T47D (cell line): ENCODE data around the gene TGM2.

Source experiments
- DNase-seq, 2 experiments: peaks; one replicate each; pipeline versions ENCODE4 v3.0.0 to v3.0.0-alpha.2; 2011 to 2012; ENCODE audit warnings: low read depth in 1 of 2, low spot score in 1 of 2
- JUND ChIP-seq: IDR thresholded peaks from 2 replicates; pipeline ENCODE4 v1.6.1; 2012; ENCODE audit warnings: low read depth
- in situ Hi-C: cut with HindIII; loops from 2 replicates; pipeline ENCODE4 v1.10.0; 2016; ENCODE audit warnings: low sequenced_read_pairs, low pct_unique_long_range_greater_than_20kb

TGM2 gene

DNA sequence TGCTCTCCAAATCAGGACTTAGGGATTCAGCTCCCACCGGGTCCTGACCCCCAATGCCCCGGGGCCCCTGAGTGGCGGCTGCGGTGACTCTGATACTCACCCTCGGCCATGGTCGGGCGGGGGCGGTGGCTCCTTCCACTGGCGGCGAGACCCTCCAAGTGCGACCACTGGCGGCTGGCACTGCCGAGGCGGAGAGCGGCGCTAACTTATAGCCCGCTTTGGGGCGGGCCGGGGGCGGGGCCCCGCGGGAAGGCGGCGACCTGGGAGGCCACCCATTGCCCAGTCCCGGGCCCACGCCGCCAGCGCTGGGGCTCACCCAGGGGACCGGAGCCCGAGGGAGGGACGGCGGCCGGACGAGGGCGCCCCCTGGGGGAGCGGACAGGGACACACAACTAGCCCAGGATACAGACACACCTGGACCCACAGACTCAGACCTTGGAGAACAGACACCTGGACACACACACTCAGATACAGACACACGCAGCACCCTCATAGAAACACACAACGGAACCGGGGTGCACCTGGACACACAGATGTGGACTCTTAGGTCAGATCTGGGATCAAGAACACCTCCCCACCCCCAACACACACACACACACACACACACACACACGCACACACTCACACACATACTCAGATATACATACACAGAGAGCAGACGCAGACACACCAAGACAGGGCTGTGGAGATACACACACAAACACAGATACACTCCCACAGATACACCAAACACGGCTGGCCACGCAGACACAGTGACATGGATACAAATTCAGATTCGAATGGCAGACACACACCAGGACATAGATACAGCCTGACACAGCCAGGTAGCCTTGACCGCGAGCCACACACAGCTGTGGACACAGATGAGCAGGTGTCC lies at the start of gene TGM2:
Gene TGM2, minus strand, starts transcription at position 182 of the 877 bp plus-strand sequence. Its CDS starts 72 bp downstream, at position 110.
- peak; percentile 54 to 85 for DNase-seq
- in situ Hi-C loops = no loop called here
- TF ChIP-seq JUND = no peak

DNA sequence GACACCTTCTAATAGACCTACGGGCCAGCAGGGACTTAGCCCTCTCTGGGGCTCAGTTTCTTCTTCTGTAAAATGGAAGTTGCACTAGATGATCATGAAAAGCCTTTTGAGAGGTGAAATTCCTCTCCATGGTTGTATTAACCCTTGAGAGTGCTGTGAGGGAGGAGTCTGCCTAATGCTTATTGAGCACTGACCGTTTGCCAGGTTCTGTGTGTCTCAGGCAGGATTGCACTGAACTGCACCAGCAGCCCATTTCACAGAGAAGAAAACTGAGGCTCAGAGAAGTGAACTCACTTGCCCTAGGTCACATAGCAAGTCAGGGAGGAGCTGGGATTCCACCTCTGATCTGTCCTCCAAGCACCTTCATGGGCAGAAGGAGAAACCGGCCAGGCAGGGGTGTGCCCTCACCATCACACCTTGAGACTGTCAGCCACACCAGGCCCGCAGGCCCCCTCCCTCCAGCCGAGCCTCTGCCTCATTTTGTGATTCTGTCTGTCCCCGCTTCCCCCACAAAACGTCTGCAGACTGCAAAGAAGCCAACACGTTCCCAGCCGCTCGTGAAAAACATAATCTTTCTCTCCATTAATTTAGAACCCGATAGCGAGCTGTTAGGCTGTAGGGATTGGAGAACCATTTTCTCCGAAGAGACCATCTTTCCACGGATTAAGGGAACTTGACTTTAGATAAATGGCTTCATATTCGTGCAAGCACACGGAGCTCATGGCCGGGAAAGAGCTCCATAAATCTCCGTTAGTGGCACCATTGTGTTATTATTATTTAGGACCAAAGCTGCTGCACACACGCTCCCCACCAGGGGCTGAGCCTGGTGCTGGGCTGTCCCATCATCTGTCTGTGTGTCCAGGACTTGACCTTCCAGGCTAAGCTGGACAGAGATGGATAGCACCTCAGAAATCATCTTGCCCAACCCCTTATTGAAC lies 49.5 kb upstream of the TGM2 start:
- no peak for DNase-seq
- TF ChIP-seq JUND = no peak
- in situ Hi-C loops = no loop called here

DNA sequence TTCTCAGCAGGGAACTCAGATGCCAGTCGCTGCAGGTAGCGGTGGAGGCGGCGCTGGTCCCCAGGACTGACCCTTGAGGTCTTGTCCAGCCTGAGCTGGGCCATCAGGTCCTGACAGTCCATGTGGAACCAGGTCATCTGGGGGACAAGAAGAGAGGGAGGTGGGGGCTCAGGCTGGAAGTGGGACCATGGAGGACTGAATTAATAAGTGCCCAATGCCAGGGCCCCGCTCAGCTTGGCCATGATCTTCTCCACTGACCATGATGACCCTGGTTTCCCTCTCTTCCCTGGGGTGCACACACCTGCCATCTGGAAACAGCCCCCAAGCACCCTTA lies 48.5 kb upstream of the TGM2 start:
- no peak for TF ChIP-seq JUND
- DNase-seq = no peak
- in situ Hi-C loops = no loop called here

DNA sequence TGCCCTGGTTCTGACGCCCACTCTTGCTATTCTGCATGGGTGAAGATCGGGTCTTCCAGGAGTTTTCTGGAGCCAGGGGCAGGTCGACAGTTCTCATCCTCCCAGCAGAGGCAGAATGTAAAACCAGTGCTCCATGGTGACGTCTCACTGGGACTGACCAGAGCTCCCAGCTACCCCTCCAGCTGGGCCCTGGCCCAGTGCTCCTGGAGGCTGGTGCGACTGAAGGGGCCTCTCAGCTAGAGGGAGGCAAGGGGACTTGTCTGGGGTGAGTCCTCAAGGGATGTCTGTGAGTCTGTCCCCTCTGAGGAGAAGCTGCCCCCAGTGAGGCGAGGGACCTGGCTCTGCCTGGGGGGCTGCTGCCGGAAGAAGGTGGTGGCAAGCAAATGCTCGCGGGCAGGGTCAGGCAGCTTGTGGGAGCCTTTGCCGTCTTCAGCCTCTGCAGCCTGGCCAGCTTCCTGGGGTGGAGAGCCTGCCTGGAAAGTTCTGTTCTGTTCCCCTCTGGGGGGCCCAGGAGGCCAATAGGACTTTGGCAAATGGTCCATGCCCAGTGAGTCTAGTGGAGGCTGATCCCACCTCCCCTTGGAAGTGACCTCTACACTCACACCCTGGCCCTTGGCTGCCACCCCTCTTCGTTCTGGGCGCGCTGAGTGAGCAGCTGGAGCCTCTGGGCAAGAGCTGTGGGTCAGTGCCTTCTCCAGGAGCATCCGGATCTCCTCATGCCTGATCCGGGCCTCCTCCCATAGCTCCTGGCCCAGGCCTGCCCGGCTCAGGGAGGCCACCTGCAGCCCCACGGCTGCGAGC lies 47.9 kb upstream of the TGM2 start:
- TF ChIP-seq JUND = no peak
- in situ Hi-C loops = no loop called here
- DNase-seq = no peak

- in situ Hi-C loops = no loop called here
- TF ChIP-seq JUND = no peak
Measured at GRCh38 chr20:38211200-38212097, 46.4 kb upstream of the TGM2 start.

GRCh38 chr20:38210741-38211140 lies 45.7 kb upstream of the TGM2 start:
- TF ChIP-seq JUND = no peak
- in situ Hi-C loops = no loop called here
- no peak for DNase-seq

More at GRCh38 chr20:38211200-38212097, 46.4 kb upstream of the TGM2 start:
- no peak for DNase-seq

DNA sequence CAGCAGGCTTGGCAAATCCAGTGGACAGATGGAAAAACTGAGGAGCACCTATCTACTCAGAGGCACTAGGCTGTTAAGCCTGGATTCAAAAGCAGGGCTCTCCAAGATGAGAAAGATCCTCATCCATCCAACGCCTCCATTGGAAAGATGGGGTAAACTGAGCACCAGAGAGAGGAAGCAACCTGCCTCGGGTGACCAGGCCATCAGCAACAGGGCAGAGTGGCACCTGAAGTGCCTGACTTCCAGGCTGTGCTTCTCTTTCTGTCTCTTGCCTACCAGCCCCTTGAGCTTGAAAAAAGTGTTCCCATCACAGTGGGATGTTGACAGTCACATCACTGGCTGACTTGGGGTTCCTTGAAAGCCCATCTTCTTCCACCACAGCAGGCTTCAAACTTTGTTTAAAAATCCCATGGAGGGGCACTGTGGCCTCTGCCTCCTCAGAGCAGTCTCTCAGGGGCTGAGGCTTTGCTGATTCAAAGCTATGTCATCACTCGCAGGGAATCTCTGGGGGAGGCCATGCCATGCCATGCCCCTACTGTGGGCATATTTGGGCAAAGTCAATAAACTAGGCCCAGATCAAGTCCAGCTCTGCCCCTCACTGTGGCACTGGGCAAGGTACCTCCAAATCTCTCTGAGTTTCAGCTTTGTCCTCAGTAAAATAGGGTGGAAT lies 44.8 kb upstream of the TGM2 start:
- in situ Hi-C loops = no loop called here
- TF ChIP-seq JUND = no peak
- DNase-seq = no peak

- in situ Hi-C loops = no loop called here
- no peak for TF ChIP-seq JUND
- DNase-seq = no peak
Measured at GRCh38 chr20:38209054-38209675, 44.1 kb upstream of the TGM2 start.

DNA sequence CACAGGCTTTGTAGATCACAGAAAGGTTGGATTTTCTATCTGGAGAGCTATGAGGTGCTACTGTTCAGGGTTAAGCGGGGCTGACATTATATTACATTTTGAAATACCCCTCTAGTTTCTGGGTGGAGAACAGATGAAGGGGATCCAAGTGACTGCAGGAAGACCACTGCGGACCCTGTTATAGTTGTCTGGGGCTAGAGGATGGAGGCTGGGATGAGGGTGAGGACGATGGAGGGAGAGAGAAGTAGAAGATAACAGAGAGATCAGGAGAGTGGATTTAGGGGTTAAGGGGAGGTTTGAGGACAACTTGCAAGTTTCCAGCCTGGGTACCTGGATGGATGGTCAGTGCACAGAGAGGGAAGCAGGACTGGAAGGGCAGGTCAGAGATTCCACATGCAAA lies 43.5 kb upstream of the TGM2 start:
- DNase-seq = no peak
- in situ Hi-C loops = no loop called here
- no peak for TF ChIP-seq JUND

GRCh38 chr20:38208088-38208487 lies 43.0 kb upstream of the TGM2 start:
- TF ChIP-seq JUND = no peak
- DNase-seq = no peak
- in situ Hi-C loops = no loop called here

DNA sequence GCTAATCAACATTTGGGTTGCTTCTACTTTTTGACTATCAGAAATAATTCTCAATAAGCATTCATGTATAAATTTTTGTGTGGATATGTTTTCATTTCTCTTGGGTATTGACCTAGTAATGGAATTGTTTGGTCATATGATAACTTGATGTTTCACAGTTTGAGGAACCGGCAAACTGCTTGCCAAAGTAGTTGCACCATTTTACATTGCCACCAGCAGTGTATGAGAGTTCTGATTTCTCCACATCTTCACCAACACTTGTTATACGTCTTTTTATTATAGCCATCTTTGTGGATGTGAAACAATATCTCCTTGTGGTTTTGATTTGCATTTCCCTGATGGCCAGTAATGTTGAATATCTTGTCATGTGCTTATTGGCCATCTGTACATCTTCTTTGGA lies 42.6 kb upstream of the TGM2 start:
- no peak for TF ChIP-seq JUND
- in situ Hi-C loops = no loop called here
- no peak for DNase-seq
